ENCODE data around the gene TOMM7.

DNA sequence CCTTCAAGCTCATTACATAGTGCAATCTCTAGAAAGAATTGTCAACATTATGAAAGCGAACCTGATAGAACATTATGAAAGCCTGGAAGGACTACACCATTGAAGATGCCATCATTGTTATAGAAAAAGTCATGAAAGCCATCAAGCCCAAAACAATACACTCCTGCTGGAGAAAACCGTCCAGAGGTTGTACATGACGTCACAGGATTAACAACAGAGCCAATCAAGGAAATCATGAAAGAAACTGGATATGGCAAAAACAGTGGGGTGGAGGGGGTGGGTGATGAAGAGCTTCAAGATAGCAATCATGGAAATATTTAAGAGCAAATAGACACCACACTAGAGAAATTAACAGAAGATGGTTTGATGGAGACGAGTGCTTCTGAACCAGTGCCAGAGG lies 45.7 kb downstream of the TOMM7 start:
- TF ChIP-seq CTCF (IDR thresholded peaks at IDR 0.05) (no peak), POLR2AphosphoS5 (IDR thresholded peaks at IDR 0.05; ENCODE audit: low read depth, low read length) (no peak)
- TF ChIP-seq, protein P1, sequence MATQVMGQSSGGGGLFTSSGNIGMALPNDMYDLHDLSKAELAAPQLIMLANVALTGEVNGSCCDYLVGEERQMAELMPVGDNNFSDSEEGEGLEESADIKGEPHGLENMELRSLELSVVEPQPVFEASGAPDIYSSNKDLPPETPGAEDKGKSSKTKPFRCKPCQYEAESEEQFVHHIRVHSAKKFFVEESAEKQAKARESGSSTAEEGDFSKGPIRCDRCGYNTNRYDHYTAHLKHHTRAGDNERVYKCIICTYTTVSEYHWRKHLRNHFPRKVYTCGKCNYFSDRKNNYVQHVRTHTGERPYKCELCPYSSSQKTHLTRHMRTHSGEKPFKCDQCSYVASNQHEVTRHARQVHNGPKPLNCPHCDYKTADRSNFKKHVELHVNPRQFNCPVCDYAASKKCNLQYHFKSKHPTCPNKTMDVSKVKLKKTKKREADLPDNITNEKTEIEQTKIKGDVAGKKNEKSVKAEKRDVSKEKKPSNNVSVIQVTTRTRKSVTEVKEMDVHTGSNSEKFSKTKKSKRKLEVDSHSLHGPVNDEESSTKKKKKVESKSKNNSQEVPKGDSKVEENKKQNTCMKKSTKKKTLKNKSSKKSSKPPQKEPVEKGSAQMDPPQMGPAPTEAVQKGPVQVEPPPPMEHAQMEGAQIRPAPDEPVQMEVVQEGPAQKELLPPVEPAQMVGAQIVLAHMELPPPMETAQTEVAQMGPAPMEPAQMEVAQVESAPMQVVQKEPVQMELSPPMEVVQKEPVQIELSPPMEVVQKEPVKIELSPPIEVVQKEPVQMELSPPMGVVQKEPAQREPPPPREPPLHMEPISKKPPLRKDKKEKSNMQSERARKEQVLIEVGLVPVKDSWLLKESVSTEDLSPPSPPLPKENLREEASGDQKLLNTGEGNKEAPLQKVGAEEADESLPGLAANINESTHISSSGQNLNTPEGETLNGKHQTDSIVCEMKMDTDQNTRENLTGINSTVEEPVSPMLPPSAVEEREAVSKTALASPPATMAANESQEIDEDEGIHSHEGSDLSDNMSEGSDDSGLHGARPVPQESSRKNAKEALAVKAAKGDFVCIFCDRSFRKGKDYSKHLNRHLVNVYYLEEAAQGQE (IDR thresholded peaks at IDR 0.05; ENCODE audit: insufficient read depth in 1 of 2, low read depth in 2 of 2, low read length in 1 of 2) = no peak

All from Panc1 (cell line).